Pulmonary artery endothelial cell (primary cell): ENCODE results near the gene CD302. TPM values are rescaled to one million over a fixed set of nuclear protein-coding genes. Genes with fewer than 3 reads are reported as not detected.
"Not testable (repeated sequence)": the region's sequence is repeated elsewhere in the genome, so short reads cannot be mapped to it uniquely, and the experiment has no call there.

Experiments
- DNase-seq: peaks from one replicate; pipeline ENCODE4 v3.0.0-alpha.2; 2011; ENCODE audit warnings: low read depth, low spot score
- total RNA-seq: library from RNA; depleted of rRNA; stranded (reverse); fragments of >200 nt; gene quantifications from 2 replicates; pipeline ENCODE4 v1.2.3, GENCODE V29; 2014

The CD302 gene
- total RNA-seq, 1 donor from 2014 or later, result 7.5 TPM

DNA sequence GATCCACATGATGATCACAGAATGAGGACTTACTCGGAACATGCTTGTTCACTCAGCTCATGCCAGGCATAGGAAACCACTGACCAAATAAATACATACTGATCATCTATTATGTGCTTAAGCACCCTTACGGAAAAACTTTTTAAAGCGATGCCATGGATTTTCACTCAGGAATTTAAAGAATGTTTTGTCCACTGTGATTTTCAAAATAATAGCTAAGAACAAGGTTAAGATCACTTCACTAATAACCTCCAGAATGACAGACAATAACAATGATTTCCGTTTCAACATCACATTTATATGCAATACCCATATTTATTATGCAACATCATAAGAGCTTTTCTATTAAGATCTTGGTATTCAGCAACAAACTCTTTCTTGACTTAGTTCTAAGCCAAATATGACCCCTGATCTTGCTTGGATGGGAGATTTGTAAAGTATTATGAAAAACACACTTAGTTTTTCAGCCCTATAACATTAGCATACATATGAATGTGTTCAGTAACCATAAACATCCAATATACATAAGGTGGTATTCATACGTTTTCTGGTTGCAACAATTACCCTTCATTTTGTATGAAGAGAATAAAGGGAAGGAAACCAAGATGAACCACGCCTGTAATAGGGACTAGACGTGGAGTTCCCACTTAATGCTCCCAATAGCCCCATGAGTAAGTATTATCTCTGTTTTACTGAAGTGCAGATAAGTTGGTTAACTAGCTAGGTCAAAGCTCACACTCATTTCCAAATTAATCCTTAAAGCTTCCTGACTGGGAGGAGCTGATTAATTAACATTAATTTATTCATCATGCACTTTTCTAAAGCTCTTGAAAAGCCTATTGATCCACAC, 1.9 kb downstream of the CD302 start:
- DNase-seq, result no peak

DNA sequence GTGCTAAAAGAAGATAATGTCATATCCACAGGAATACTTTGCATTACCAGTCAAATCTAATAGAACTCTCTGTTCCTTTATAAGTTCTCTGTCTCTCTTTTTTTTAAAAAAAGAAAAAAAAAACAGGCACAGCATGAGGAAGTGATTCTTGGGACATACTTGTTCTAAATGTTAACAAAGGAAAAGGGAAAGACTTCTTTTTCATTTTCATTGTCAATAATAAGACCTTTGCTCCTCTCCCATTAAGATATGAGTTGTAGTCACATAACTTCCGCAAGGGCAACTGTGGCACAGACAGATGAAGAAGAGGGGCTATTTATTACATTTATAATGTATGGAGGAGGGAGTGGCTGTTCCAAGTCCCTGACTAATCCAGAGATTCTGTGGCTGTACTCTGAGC, 4.7 kb downstream of the CD302 start:
- DNase-seq, result no peak

DNA sequence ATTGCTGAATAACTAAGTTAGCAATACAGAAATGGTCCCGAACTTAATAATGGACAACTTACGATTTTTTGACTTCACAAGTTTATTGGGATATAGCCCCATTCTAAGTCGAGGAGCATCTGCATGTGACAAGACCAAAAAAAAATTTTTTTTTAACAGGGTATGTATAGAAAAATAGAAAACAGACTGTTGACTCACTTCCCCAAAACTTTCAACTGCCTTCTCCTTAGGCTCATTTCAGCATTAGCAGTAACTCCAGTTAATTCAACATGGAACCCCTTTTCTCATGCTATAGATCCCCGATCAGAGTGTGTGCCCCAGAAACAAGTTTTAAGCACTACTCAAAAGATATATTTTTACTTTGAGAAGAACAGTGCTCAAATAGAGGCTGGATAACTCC, 5.4 kb downstream of the CD302 start:
- DNase-seq, result no peak

DNA sequence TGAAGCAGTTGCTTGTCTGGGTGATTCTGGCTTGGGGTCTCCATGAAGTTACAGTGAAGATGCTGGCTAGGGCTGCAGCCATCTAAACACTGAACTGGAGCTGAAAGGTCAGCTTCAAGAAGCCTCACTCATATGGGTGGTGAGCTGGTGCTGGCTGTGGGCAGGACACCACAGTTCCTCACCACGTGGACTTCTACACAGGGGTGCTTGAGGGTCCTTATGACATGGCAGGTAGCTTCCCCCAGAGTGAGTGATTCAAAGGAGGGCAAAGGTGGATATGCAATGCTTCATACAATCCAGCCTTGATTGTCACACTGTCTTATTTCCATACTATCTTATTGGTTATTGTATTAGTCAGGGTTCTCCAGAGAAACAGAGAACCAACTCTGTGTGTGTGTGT, 6.0 kb downstream of the CD302 start:
- no peak for DNase-seq

DNA sequence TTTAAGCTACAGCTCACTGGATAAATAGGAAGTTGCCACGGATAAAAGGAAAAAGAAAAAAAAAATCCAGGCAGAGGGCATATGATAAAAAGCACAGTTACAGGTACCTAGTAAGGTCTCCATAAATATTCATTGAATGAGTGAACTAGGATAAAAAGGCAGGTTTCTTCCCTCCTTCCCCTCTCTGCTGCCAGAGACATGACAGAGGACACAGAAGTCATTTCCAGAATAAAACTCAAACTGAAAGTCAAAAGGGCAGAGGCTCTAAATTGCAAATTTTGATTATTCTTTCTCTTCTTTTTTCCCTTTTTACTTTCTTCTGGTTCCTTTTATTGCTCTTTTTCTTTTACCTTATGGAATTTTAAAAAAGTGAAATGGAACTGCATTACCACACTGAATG, 7.7 kb downstream of the CD302 start:
- no peak for DNase-seq

DNA sequence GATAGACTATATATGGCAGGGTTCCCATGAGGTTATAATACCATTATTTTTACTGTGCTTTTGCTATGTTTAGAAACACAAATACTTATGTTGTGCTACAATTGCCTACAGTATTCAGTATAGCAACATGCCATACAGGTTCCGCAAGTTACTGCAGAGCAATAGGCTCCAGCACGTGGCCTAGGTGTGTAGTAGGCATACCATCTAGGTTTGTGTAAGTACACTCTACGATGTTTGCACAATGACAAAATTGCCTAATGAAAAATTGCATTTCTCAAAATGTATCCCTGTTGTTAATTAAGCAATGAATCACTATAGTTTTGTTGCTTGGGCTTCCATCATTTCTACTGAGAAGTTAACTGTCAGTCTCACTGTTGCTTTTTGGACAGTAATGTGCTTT, 9.8 kb downstream of the CD302 start:
- no peak for DNase-seq

DNA sequence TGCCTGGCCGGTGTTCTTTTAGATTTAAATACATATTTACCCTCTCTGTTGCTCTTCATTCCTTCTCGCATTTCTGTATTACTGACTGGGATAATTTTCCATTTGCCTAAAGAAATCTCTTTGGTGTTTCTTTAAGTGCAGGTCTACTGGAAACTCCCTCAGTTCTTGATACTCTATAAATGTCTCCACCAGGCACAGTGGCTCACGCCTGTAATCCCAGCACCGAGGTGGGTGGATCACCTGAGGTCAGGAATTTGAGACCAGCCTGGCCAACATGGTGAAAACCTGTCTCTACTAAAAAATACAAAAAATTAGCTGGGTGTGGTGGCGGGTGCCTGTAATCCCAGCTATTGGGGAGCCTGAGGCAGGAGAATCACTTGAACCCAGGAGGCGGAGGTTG, 10.4 kb downstream of the CD302 start:
- not testable (repeated sequence) for DNase-seq

DNA sequence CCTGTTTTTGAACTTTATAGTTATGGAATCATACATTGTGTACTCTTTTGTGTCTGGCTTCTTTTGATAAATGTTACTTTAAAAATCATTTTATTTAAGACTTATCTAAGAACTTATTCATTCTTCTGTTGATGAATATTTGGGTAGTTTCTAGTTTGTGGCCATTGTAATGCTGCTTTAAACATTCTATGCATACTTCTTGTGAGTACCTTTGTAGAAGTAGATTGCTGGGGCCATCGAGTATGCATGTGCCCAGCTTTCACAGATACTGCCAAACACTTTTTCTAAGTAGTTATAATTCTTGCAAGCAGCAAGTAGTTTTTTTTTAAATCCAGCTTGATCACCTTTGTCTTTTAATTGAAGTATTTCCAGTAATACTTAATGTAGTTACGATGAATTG, 11.1 kb downstream of the CD302 start:
- no peak for DNase-seq

DNA sequence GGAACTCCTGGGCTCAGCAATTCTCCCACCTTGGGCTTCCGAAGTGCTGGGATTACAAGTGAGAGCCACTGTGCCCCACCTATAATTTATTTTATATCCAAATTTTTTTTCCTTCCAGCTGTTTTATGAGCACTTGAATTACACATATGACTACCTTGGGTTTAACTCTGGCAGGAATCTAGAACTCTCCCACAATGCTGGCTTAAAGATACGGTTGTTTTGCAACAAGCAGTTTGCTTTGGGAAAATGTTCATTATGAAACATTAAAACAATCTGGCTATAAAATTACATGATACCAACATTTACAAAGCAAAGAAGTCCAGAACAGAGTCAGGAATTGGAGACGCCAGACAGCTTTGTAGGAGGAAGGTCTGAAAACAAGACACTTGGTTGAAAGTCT, 12.8 kb downstream of the CD302 start:
- no peak for DNase-seq

DNA sequence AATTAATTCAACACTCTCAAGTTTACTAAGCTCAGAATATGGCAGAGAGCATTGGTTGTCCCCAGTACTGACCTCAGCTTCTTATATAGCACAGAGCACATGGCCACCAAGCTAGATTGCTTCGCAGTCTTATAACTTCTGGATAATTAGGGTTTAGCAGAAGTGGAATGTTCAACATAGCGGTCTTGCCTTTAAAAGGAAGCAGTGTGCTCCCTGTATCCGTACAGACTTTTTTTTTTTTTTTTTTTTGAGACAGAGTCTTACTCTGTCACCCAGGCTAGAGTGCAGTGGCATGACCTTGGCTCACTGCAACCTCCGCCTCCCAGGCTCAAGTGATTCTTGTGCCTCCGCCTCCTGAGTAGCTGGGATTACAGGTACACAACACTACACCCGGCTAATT, 13.3 kb downstream of the CD302 start:
- not testable (repeated sequence) for DNase-seq

DNA sequence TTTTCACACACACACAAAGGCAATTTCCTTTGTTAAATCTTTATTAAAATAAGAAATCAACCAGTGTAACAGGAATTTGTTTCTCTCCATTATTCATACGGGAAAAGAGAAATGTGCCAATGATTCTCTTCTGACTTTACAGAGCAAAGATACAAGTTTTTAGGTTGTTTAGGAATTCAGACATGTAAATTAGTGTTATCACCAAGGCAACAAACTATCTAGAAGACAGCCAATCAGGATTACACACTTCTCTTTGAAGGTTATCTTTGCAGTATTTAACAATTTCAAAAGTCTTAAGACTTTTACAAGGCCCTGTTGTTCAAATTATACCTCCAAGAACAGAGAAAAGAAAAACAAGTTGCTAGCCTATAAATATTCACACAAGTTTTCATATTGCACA, 14.5 kb downstream of the CD302 start:
- DNase-seq, result no peak

DNA sequence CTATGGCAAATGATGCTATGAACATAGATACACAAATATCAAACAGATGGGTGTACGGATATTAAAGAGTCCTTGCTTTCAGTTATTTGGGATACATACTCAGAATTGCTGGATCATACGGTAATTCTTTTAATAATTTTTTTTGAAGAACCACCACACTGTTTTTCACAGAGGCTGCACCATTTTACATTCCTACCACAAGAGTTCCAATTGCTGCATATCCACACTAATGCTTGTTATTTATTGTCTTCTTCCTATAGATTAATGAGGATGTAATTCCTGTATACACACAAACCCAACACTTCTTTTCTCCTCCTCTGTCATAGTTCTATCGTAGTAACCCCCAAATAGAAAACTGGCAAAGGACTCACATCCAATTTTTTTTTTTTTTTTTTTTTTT, 21.7 kb downstream of the CD302 start:
- DNase-seq, result no peak

DNA sequence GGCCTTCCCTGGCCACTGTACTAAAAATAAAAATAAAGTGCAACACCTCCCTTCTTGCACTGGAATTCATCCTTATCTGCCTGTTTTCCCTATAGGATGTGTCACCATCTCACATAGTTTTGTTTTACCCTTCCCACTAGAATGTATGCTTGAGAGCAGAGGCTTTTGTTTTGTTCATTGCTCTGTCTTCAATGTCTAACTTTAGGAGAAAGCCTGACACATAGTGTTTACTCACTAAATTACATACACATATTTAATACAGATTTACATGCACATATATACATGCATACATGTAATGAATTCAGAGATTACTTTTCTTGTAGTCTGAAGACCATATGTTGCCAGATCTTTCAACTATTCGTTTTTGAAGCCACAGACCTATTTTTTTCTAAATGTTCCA, 23.0 kb downstream of the CD302 start:
- DNase-seq, result no peak

DNA sequence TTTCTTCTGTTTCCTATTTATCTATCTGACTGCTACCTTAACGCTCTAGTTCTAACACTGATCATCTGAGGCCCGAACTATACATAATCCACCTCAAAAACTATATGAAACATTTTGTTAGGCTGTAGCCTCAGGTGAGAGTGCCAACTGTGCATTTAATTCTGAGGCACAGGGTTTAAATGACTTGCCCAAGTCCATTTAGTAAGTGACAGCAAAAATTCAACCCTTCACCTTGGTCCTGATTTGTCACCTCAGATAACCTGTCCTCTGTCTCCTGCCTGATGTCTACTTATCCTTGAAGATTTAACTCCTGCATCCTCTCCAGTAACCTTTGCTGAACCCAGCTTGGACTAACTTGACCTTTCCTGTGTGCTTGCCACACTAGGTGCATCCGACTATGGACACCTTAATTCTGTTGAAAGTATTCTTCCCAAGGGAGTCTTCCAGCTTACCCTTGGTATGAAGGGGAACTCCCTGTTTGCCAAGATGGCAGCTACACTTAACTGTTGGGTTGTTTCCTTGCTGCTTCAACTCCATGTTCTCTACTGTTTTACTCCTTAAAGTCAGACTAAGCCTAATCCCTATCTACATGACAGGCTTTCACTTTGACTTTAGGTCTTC, 23.5 kb downstream of the CD302 start:
- no peak for DNase-seq

DNA sequence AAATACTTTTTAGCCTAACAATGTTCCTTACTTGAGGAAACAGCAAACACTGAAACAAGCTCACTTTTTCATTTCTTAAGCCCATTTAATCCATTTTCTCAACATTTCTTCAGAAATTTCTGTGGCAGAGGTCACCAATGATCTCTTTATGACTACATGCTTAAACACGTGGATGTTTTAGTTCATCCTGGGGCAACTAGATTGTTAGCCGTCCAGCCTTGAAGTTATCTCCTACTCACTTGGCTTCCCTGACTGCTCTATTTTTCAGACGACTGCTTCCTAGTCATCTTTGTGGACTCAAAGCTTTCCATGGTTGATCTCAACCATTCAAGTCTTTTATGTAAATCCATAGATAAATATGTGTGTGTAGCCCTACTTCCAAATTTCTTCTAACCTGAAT, 24.1 kb downstream of the CD302 start:
- DNase-seq, result no peak

DNA sequence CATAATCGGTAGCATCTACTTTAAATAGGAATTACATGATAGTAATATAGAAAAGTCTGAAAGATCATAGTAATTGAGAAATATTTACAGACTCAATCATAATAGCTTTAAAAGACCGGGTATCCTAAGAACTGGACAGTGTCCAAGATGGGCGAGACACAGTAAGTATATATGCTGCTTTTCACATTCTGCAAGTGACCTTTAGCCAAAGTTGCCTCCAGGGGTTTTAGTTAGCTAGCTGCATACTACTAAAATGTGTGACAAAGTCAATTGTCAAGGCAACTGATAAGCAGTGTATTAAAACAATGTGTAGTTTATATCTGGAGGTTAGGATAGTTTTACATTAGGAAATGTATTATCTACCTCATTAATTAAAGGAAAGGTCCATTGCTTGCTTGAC, 24.6 kb downstream of the CD302 start:
- DNase-seq, result no peak

DNA sequence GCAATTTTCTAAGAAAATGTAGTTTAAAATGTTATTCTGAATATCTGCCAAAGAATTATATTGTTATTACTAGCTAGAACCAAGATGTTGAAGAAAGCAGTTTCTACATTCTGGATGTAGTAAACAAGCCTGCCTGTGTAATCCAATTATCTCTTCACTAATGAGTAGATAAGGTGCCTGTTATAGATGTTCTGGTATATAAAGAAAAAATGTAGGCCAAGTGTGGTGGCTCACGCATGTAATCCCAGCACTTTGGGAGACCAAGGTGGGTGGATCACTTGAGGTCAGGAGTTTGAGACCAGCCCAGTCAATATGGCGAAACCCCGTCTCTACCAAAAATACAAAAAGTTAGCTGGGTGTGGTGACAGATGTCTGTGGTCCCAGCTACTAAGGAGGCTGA, 28.9 kb downstream of the CD302 start:
- DNase-seq, result no peak

DNA sequence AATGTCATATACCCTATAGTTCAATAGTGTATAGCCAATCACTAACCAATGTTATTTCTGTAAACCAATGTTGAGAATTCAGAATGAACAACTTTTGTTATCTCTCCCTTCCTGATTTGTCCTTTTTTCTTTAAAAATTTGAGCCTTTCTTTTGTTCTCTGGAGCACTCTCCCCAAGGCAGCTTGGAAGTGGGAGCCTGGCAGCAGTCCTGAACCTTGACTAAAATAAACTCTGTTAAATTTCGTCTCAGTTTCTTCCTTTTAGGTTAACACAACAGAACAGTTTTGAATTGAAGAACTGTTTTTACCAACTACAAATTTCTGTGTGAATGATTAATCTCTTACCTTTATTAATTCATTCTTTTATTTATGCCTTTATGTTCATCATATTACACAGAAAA, 35.9 kb downstream of the CD302 start:
- no peak for DNase-seq

DNA sequence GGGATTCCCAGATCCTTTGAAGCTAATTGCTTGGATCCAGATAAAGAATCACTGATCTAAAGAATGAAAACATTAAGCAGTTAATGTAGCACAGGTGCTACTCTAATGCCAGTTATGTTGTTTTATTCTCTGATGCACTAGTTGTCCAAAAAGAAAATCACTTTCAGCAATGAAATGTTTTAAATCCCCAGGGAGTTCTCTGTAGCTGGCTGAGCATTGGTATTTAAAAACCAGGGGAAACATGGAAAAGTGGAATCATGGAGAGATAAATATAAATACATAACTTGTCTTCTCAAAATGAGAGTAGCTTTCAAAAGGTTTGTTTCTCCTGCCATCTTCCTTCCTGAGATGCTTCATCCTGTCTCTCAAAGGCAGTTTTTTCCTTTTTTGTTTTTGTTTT, 37.7 kb downstream of the CD302 start:
- no peak for DNase-seq

DNA sequence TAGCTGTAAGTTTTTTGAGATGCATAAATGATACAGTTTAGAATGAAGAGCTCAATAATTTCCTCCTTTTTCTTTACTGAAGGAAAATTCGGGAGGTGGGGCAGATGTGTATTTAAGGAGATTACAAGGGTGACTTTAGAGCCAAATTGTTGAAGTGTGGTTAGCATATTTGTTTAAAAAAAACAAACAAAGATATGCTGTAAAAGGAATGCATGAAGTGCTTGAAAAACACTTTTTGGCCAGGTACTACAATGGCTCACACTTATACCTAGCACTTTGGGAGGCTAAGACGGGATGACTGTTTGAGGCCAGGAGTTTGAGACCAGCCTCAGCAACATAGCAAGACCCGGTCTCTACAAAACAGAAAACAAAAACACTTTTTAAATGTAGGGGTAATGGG, 38.4 kb downstream of the CD302 start:
- no peak for DNase-seq

DNA sequence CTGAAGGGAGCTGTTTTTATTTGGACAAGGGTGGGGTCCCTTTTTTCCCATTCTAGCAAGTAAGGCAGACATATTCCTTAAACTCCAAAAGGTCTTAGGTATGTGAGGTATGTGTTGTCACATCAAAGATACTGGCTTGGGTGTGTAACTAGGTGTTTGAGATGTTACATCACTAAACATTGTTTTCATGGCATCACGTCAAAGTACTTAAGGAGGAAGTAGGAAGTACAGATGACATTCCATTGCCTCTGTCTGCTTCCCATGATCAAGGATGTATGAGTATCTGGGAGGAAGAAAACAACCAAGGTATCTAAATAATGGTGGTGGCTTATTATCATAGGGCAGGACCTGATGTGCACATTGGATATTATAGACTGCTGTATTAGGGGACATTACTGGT, 39.3 kb downstream of the CD302 start:
- DNase-seq, result no peak

DNA sequence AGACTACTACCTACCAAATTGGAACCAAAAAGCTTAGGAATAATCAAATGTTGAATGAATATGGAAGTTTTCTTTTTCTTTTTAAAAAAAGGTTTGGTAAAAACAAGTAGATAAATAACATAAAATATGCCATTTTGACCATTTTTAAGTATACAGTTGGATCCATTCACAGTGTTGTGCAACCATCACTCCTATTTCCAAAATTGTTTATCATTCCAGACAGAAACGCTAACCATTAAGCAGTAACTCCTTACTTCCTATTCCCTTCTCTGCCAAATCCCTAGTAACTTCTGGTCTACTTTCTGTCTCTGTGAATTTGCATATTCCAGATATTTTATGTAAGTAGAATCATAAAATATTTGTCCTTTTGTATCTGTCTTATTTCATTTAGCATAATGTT, 39.8 kb downstream of the CD302 start:
- no peak for DNase-seq

DNA sequence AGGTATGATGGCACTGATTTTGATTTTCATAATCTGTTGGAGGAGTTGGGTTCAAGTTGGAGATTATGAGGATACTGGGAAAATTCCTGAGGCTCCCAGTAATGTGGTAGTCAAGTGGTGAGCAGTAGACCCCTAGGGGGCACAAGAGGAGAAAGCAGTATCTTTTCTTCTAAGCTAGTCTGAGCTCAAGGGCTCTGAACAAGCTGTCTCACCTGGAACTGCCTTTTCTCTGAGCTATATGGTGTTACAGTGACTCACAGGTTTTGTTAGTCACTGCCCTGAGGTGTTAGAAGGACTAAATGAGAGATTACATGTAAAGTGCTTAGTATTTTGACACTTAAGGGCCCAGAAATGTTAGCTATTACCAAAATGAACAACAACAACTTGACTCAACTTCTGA, 42.2 kb downstream of the CD302 start:
- no peak for DNase-seq
